LNCAP (cell line): ENCODE data around the gene PNPLA8.

ENCODE experiments used
- TF ChIP-seq, protein P1 (sequence below): fragments of 450-650 bp; IDR thresholded peaks from 2 replicates; pipeline ENCODE4 v1.5.1; 2017; ENCODE audit warnings: mild to moderate bottlenecking

Gene PNPLA8

DNA sequence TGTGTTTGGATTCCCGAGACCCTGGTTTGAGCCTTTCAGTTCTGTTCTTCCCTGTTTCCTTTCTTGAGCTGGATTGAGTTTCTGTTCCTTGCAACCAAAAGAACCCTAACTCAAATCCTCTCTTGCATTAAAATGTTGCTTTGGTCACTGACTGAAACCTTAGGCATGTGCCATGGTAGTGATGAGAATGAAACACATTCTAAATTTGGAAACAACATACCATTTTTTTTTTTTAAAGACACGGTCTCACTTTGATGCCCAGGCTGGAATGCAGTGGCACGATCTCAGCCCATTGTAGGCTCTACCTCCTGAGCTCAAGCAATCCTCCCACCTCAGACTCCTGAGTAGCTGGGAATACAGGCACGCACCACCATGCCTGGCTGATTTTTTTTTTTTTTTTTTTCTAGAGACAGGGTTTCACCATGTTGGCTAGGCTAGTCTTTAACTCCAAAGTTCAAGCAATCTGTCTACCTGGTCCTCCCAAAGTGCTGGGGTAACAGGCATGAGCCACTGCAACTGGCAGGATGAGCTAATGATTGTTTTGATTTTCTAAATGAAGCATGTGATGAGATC is 35.2 kb upstream of the PNPLA8 start:
- TF ChIP-seq, protein P1, sequence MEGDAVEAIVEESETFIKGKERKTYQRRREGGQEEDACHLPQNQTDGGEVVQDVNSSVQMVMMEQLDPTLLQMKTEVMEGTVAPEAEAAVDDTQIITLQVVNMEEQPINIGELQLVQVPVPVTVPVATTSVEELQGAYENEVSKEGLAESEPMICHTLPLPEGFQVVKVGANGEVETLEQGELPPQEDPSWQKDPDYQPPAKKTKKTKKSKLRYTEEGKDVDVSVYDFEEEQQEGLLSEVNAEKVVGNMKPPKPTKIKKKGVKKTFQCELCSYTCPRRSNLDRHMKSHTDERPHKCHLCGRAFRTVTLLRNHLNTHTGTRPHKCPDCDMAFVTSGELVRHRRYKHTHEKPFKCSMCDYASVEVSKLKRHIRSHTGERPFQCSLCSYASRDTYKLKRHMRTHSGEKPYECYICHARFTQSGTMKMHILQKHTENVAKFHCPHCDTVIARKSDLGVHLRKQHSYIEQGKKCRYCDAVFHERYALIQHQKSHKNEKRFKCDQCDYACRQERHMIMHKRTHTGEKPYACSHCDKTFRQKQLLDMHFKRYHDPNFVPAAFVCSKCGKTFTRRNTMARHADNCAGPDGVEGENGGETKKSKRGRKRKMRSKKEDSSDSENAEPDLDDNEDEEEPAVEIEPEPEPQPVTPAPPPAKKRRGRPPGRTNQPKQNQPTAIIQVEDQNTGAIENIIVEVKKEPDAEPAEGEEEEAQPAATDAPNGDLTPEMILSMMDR: no peak

DNA sequence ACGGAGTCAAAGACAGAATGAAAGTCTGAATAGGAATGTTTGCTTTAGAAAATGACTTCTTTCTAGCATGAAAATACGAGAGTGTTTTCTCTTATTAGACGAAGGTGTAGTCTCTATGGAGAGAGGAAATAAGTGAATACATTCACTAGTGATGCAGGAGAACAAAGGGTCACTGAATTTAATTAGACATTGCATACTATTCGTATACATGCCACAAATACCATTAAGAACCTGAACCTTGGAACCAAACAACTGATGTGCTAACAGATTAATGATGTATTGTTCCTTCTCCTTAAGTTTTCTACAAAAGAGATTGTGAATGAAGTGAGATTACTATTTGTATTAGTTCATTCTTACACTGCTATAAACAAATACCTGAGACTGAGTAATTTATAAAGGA is 33.3 kb upstream of the PNPLA8 start:
- TF ChIP-seq, protein P1: no peak

DNA sequence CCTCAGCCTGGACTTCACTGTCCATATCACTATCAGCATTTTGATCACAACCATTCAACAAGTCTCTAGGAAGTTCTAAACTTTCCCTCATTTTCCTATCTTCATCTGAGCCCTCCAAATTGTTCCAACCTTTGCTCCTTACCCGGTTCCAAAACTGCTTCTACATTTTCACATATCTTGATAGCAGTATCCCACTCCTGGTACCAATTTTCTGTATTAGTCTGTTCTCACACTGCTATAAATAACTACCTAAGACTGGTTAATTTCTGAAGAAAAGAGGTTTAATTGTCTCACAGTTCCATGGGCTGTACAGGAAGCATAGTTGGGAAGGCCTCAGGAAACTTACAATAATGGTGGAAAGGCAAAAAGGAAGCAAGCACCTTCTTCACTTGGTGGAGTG is 31.7 kb upstream of the PNPLA8 start:
- TF ChIP-seq, protein P1: no peak

DNA sequence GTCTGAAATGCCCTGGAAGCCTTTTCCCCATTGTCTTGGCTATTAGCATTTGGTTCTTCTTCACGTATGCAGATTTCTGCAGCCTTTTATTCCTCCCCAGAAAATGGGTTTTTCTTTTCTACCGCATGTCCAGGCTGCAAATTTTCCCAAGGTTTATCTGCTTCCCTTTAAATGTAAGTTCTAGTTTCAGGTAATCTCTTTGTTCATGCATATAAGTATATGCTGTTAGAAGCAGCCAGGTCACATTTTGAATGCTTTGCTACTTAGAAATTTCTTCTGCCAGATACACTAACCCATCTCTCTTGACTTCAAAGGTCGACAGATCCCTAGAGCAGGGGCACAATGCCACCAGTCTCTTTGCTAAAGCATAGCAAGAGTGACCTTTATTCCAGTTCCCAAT is 31.3 kb upstream of the PNPLA8 start:
- TF ChIP-seq, protein P1: no peak

DNA sequence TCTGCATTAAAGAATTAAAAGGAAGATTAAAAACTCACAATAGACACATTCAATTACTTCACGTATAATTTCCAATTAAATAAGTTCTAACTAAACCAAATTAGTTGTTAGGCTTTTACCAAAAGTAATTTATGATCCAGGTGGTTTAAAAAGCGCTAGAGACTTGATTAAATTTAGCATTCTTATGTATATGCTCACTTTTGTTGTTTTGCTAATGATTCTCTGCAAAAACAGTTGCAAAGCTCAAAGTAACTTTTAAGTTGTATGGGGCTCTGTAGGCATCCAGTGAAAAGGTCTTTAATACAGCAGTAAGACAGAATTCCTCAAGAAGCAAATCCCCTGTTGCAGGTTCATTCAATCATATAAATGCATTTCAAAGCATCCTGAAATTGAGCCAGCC is 15.5 kb upstream of the PNPLA8 start:
- TF ChIP-seq, protein P1: no peak

DNA sequence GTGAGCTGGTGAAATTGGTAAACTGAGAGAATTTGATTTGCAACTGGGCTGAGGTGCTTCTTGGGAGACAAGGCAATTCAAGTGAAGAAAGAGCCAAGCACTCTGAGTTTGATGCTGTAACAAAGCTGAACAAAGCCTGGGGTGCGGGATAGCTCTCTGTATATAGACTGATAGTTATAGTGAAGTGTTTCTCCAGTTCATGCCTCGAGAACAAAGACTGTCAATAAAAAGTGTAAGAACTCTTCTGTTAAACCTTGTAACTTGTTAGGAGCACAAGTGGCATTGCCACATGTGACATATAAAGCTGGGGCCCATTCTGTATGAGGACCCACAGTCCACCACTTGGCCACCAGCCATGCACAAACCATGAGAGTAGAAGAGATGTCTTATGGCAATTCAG is 11.3 kb upstream of the PNPLA8 start:
- TF ChIP-seq, protein P1: no peak

DNA sequence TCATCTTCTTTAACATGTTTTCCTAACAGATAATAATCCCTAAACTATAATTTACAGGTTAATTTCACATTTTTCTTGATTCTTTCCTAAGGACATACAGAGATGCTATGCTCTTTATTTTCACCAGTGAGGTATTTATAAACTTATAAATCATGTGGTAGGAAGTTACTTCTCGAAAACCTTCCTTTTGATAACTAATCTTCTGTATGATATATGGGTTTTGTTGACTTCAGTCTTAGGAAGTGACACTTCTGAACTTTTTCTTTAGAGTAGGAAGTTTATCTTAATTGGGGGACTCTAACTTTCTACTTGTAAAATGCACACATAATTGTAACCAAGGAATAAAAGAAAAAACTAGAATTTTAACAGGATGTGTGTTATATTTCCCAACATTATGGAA is 9.8 kb upstream of the PNPLA8 start:
- TF ChIP-seq, protein P1: no peak

DNA sequence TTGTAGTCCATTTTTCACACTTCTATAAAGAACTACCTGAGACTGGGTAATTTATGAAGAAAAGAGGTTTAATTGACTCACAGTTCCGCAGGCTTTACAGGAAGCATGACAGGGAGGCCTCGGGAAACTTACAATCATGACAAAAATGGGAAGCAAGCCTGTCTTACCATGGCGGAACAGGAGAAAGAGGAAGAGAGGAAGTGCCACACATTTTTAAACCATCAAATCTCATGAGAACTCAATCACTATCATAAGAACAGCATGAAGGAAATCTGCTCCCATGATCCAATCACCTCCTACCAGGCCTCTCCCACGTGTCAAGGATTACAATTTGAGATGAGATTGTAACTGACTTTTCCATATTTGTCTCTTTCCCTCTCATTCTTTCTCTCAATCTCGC is 9.3 kb upstream of the PNPLA8 start:
- TF ChIP-seq, protein P1: no peak
